Endothelial cell of umbilical vein (primary cell): ENCODE data around the gene RPA4. TPM values are rescaled to one million over a fixed set of nuclear protein-coding genes. Genes with fewer than 3 reads are reported as not detected.
A peak's percentile ranks its signal among the peaks of the same experiment; 100 is the strongest.

Experiments
- BruUV-seq: library from RNA; stranded (reverse); fragments of 400-500 nt; replicated peaks from 2 replicates; lab custom pipeline; 2021; lab: Mats Ljungman, UMichigan
- CTCF ChIA-PET: fragments of 300-600, 350-600 bp; sonication (Branson Sonifier 250); formaldehyde crosslinking; loops from one replicate; lab custom pipeline; 2021; ENCODE audit warnings: antibody characterized with exemption, inconsistent platforms; lab: Charles Lee
- POLR2A ChIA-PET: fragments of 300-600, 350-600 bp; sonication (Branson Sonifier 250); formaldehyde crosslinking; loops from one replicate; lab custom pipeline; 2021; ENCODE audit warnings: antibody characterized with exemption, inconsistent platforms; lab: Charles Lee
- DNase-seq: peaks from one replicate; pipeline ENCODE4 v3.0.0-alpha.2; 2011; ENCODE audit warnings: low read depth, low spot score
- FAIRE-seq: peaks from 2 replicates; lab custom pipeline; 2011; peaks lifted over from hg19 to GRCh38; lab: Jason Lieb, UNC
- H2AFZ ChIP-seq: 2 replicates; pipeline ENCODE4 v1.6.0; 2012; ENCODE audit warnings: low read depth, low read length, control low read depth, inconsistent platforms
- H3K27ac ChIP-seq: 2 replicates; pipeline ENCODE4 v1.5.1; 2011; ENCODE audit warnings: low read depth, mild to moderate bottlenecking, control low read depth, low read length, moderate library complexity; ENCODE audit not compliant: insufficient read depth
- H3K27me3 ChIP-seq, 2 experiments: 2 replicates each; pipeline versions ENCODE4 v1.6.0 to v1.6.1; 2011; ENCODE audit warnings: low read length in 2 of 2, mixed read lengths in 1 of 2; ENCODE audit not compliant: control insufficient read depth in 2 of 2, insufficient read depth in 2 of 2
- H3K36me3 ChIP-seq, 2 experiments: 2 replicates in 1 of 2; 3 replicates in 1 of 2; pipeline ENCODE4 v1.5.1; 2011; ENCODE audit warnings: low read length in 2 of 2, mild to moderate bottlenecking in 1 of 2, moderate library complexity in 1 of 2; ENCODE audit not compliant: control insufficient read depth in 2 of 2, insufficient read depth in 2 of 2; ENCODE audit errors: extremely low read depth in 1 of 2
- H3K4me1 ChIP-seq: 3 replicates; pipeline ENCODE4 v1.5.1; 2011; ENCODE audit warnings: mild to moderate bottlenecking, low read length; ENCODE audit not compliant: control insufficient read depth, insufficient read depth; ENCODE audit errors: extremely low read depth
- H3K4me2 ChIP-seq: 2 replicates; pipeline ENCODE4 v1.6.1; 2011; ENCODE audit warnings: low read length, control low read depth, mixed read lengths; ENCODE audit not compliant: insufficient read depth
- H3K4me3 ChIP-seq, 3 experiments: fragments of 200-600 bp in 1 of 3; sonication (generic), shearing (Covaris generic) in 1 of 3; replicated peaks in 1 of 3; 2 replicates each; pipeline ENCODE4 v1.5.1; 2011 to 2016; ENCODE audit warnings: control low read depth in 3 of 3, low read length in 3 of 3, mild to moderate bottlenecking in 2 of 3, inconsistent platforms in 1 of 3, low read depth in 1 of 3, moderate library complexity in 1 of 3; ENCODE audit not compliant: insufficient read depth in 1 of 3
- H3K79me2 ChIP-seq: 2 replicates; pipeline ENCODE4 v1.6.0; 2012; ENCODE audit warnings: low read length, inconsistent platforms; ENCODE audit not compliant: control insufficient read depth, insufficient read depth
- H3K9ac ChIP-seq: replicated peaks from 2 replicates; pipeline ENCODE3; 2011; ENCODE audit warnings: low read length, control low read depth; ENCODE audit not compliant: insufficient read depth; ENCODE audit errors: extremely low read depth
- H3K9me1 ChIP-seq: replicated peaks from 3 replicates; pipeline ENCODE4 v1.6.0; 2011; ENCODE audit warnings: mild to moderate bottlenecking, low read length; ENCODE audit not compliant: control insufficient read depth, insufficient read depth; ENCODE audit errors: extremely low read depth
- H3K9me3 ChIP-seq: replicated peaks from 2 replicates; pipeline ENCODE4 v1.5.1; 2012; ENCODE audit warnings: low read length, inconsistent platforms; ENCODE audit not compliant: control insufficient read depth, insufficient read depth
- H4K20me1 ChIP-seq: replicated peaks from 2 replicates; pipeline ENCODE3; 2011; ENCODE audit warnings: mild to moderate bottlenecking, low read length; ENCODE audit not compliant: control insufficient read depth, insufficient read depth; ENCODE audit errors: extremely low read depth
- EZH2 ChIP-seq: IDR thresholded peaks from 2 replicates; pipeline ENCODE4 v1.6.1; 2012; ENCODE audit warnings: borderline replicate concordance, low read depth, mild to moderate bottlenecking, moderate library complexity, low read length, inconsistent platforms; ENCODE audit not compliant: severe bottlenecking
- FOS ChIP-seq: IDR thresholded peaks from 2 replicates; pipeline ENCODE4 v1.6.1; 2011; ENCODE audit warnings: mild to moderate bottlenecking, low read length, moderate library complexity, borderline replicate concordance; ENCODE audit not compliant: insufficient read depth
- GATA2 ChIP-seq: IDR thresholded peaks from 2 replicates; pipeline ENCODE4 v1.7.0; 2011; ENCODE audit warnings: low read depth, mild to moderate bottlenecking, moderate library complexity, mixed read lengths, low read length; ENCODE audit not compliant: insufficient read length, insufficient read depth
- JUN ChIP-seq: IDR thresholded peaks from 2 replicates; pipeline ENCODE4 v1.6.1; 2011; ENCODE audit warnings: borderline replicate concordance, low read depth; ENCODE audit not compliant: insufficient read length, insufficient read depth
- MAX ChIP-seq: IDR thresholded peaks from 2 replicates; pipeline ENCODE4 v1.6.1; 2011; ENCODE audit not compliant: insufficient read depth, insufficient read length
- MYC ChIP-seq: IDR thresholded peaks from one replicate; pipeline ENCODE4 v1.6.1; 2011; ENCODE audit warnings: mild to moderate bottlenecking, low read depth, low read length
- POLR2A ChIP-seq: IDR thresholded peaks from 2 replicates; pipeline ENCODE4 v1.6.1; 2012; ENCODE audit warnings: low read depth, mild to moderate bottlenecking, control low read depth, low read length
- POLR2AphosphoS5 ChIP-seq: IDR thresholded peaks from 2 replicates; pipeline ENCODE4 v1.6.1; 2012; ENCODE audit warnings: low read depth, mild to moderate bottlenecking, control low read depth, low read length, moderate library complexity; ENCODE audit not compliant: insufficient read depth
- dilution Hi-C: fragments of 300-500 bp; cut with MboI; formaldehyde crosslinking; loops from one replicate; pipeline ENCODE4 v1.15.0; 2019; ENCODE audit warnings: low sequenced_read_pairs; ENCODE audit not compliant: extremely low pct_ligation_motif_present
- intact Hi-C: fragments of 100-400 bp; cut with micrococcal nuclease; formaldehyde crosslinking; loops from one replicate; pipeline ENCODE4 v1.10.0; 2022
- polyA plus RNA-seq, 4 experiments: library from polyadenylated mRNA; depleted of rRNA in 3 of 4; stranded (reverse) in 3 of 4; unstranded in 1 of 4; fragments of >200 nt; gene quantifications; 2 replicates each; pipeline versions ENCODE4 v1.2.1 to v1.2.3, GENCODE V29; 2011 to 2012; ENCODE audit warnings: missing spikeins in 1 of 4
- total RNA-seq: library from RNA; stranded (reverse); gene quantifications from 2 replicates; pipeline ENCODE4 v1.2.3, GENCODE V29; 2021
- TF ChIP-seq, protein P1 (sequence below), 2 donors: IDR thresholded peaks; 1 replicate in 1 of 2; 2 replicates in 1 of 2; pipeline ENCODE4 v1.5.1; 2011; ENCODE audit warnings: low read length in 2 of 2, mild to moderate bottlenecking in 2 of 2, moderate library complexity in 2 of 2, control low read depth in 1 of 2, inconsistent platforms in 1 of 2, low read depth in 1 of 2; ENCODE audit not compliant: insufficient read depth in 1 of 2; ENCODE audit errors: extremely low read depth in 1 of 2

Gene RPA4
- total and polyA plus RNA-seq, 2 donors (not counting 3 experiments of a cell fraction or from before 2014, with no cell fraction given), result 0.32 to 2.1 TPM

GRCh38 chrX:96906741-96907140 lies 23.0 kb downstream of the RPA4 start:
- no peaks in the 10 kb centered on the region for H4K20me1 ChIP-seq
- peak overlapping the region; percentile 86 for H3K27ac ChIP-seq
- peaks cover 31% of the 10 kb centered on the region for H3K4me1 ChIP-seq
- intact Hi-C loops, result loop anchor here (5.0 kb wide), 2 partner anchors 469 to 621 kb away; no protein-coding TSS in a partner anchor
- no peaks in the 10 kb centered on the region for H3K9me3 ChIP-seq
- no peaks in the 10 kb centered on the region for H3K36me3 ChIP-seq
- dilution Hi-C loops, result no loop called here
- H2AFZ ChIP-seq, result no peak overlapping the region
- H3K4me3 ChIP-seq, result no peak overlapping the region
- TF ChIP-seq JUN (peak; percentile 66), MYC (no peak), GATA2 (peak; percentile 89), POLR2A (no peak), MAX (peak; percentile 6), POLR2AphosphoS5 (peak; percentile 25), EZH2 (no peak), FOS (peak; percentile 32)
- TF ChIP-seq, protein P1, sequence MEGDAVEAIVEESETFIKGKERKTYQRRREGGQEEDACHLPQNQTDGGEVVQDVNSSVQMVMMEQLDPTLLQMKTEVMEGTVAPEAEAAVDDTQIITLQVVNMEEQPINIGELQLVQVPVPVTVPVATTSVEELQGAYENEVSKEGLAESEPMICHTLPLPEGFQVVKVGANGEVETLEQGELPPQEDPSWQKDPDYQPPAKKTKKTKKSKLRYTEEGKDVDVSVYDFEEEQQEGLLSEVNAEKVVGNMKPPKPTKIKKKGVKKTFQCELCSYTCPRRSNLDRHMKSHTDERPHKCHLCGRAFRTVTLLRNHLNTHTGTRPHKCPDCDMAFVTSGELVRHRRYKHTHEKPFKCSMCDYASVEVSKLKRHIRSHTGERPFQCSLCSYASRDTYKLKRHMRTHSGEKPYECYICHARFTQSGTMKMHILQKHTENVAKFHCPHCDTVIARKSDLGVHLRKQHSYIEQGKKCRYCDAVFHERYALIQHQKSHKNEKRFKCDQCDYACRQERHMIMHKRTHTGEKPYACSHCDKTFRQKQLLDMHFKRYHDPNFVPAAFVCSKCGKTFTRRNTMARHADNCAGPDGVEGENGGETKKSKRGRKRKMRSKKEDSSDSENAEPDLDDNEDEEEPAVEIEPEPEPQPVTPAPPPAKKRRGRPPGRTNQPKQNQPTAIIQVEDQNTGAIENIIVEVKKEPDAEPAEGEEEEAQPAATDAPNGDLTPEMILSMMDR (IDR thresholded peaks at IDR 0.05; ENCODE audit: extremely low read depth in 1 of 2, insufficient read depth in 1 of 2, low read depth in 1 of 2, low read length in 2 of 2), result no peak
- H3K9ac ChIP-seq, result peak overlapping the region; percentile 63
- H3K4me2 ChIP-seq, result peak overlapping the region; percentile 76
- H3K79me2 ChIP-seq, result peaks cover 2% of the 10 kb centered on the region
- DNase-seq, result peak; percentile 90
- ChIA-PET POLR2A (no interaction called here), CTCF (interaction anchor here (0.7 to 1.2 kb wide), 3 partner anchors 9 to 534 kb away, joined by 3 to 4 read pairs (median 3); no protein-coding TSS in a partner anchor)
- H3K9me1 ChIP-seq, result no peaks in the 10 kb centered on the region
- peak; percentile 78 for FAIRE-seq
- no TSS peak for BruUV-seq
- H3K27me3 ChIP-seq, result no peaks in the 10 kb centered on the region
